ENCODE measurements around the gene COL11A2.

GRCh38 chr6:33116841-33117711 is 75.2 kb downstream of the COL11A2 start:
- no peak for TF ChIP-seq POLR2A (IDR thresholded peaks at IDR 0.05)
- no peak for TF ChIP-seq CTCF (IDR thresholded peaks at IDR 0.05)
